Measurements from ENCODE around the gene DDX24.

DNA sequence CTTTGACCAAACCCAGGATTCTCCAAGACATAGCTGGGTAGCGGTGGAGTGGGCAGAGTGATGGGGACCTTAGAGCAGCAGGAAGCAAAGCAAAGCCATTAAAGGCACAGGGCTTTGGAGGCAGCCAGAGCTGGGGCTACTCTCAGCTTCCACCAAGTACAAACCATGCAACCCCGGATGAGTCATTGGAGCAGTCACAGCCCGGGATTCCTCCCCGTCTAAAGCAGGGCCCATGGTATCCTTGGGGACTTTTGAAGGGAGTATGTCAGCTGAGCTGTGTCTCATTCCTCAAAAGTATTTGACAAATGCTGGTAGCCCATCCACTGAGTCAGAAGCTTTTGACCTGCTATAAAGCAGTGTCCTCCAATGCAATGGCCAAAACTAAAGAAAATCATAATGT, 19.8 kb upstream of the DDX24 start:
- TF ChIP-seq, protein P1, sequence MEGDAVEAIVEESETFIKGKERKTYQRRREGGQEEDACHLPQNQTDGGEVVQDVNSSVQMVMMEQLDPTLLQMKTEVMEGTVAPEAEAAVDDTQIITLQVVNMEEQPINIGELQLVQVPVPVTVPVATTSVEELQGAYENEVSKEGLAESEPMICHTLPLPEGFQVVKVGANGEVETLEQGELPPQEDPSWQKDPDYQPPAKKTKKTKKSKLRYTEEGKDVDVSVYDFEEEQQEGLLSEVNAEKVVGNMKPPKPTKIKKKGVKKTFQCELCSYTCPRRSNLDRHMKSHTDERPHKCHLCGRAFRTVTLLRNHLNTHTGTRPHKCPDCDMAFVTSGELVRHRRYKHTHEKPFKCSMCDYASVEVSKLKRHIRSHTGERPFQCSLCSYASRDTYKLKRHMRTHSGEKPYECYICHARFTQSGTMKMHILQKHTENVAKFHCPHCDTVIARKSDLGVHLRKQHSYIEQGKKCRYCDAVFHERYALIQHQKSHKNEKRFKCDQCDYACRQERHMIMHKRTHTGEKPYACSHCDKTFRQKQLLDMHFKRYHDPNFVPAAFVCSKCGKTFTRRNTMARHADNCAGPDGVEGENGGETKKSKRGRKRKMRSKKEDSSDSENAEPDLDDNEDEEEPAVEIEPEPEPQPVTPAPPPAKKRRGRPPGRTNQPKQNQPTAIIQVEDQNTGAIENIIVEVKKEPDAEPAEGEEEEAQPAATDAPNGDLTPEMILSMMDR (IDR thresholded peaks at IDR 0.05), result no peak
- no peak for TF ChIP-seq POLR2A (IDR thresholded peaks at IDR 0.05)
